IMR-90 (cell line): ENCODE data around the gene STAT5A. TPM values are rescaled to one million over a fixed set of nuclear protein-coding genes. Genes with fewer than 3 reads are reported as not detected.

Source experiments
- ATAC-seq: fragments of 200-7000 bp; cut with Tn5 transposase; 2 replicates; pipeline ENCODE4 v1.9.1; 2020; ENCODE audit warnings: low read depth, mild to moderate bottlenecking, moderate library complexity
- BruUV-seq: library from RNA; stranded (reverse); fragments of 400-500 nt; replicated peaks from 2 replicates; lab custom pipeline; 2021; lab: Mats Ljungman, UMichigan
- CTCF ChIA-PET: fragments of 300-600 bp; formaldehyde crosslinking; extraction: SDS; loops from one replicate; lab custom pipeline; 2021; ENCODE audit warnings: antibody characterized with exemption; lab: Yijun Ruan, JAX
- POLR2A ChIA-PET: fragments of 300-600 bp; sonication (Branson Sonifier 250); formaldehyde crosslinking; loops from one replicate; lab custom pipeline; 2022; ENCODE audit warnings: antibody characterized with exemption; ENCODE audit not compliant: unreplicated experiment; lab: Charles Lee
- DNase-seq: peaks from one replicate; pipeline ENCODE4 v3.0.0; 2013
- H2AFZ ChIP-seq: replicated peaks from 2 replicates; pipeline ENCODE3; 2013; ENCODE audit warnings: low read length, mild to moderate bottlenecking; ENCODE audit not compliant: poor library complexity
- H2AK5ac ChIP-seq: 2 replicates; pipeline ENCODE4 v1.6.1; 2013; ENCODE audit warnings: low read depth, low read length, inconsistent platforms
- H2AK9ac ChIP-seq: replicated peaks from 2 replicates; pipeline ENCODE3; 2013; ENCODE audit warnings: mild to moderate bottlenecking, low read depth, low read length, moderate library complexity; ENCODE audit not compliant: poor library complexity
- H2BK120ac ChIP-seq: 2 replicates; pipeline ENCODE4 v1.6.1; 2013; ENCODE audit warnings: low read depth, low read length, inconsistent platforms
- H2BK15ac ChIP-seq: 3 replicates; pipeline ENCODE4 v1.6.1; 2013; ENCODE audit warnings: low read depth, low read length, inconsistent platforms
- H2BK20ac ChIP-seq: 2 replicates; pipeline ENCODE4 v1.6.1; 2013; ENCODE audit warnings: low read depth, mild to moderate bottlenecking, inconsistent platforms, low read length, moderate library complexity
- H2BK5ac ChIP-seq: 2 replicates; pipeline ENCODE4 v1.6.1; 2013; ENCODE audit warnings: mild to moderate bottlenecking, low read depth, low read length, inconsistent platforms; ENCODE audit not compliant: poor library complexity, severe bottlenecking
- H3K14ac ChIP-seq: replicated peaks from 2 replicates; pipeline ENCODE4 v1.6.1; 2013; ENCODE audit warnings: low read depth, low read length, inconsistent platforms
- H3K18ac ChIP-seq: 2 replicates; pipeline ENCODE4 v1.6.1; 2013; ENCODE audit warnings: low read depth, low read length, control low read depth
- H3K23ac ChIP-seq: 2 replicates; pipeline ENCODE4 v1.6.1; 2013; ENCODE audit warnings: low read depth, low read length, inconsistent platforms
- H3K27ac ChIP-seq: 2 replicates; pipeline ENCODE4 v1.5.1; 2013; ENCODE audit warnings: mild to moderate bottlenecking, control low read depth, low read length; ENCODE audit not compliant: insufficient read depth
- H3K27me3 ChIP-seq: 2 replicates; pipeline ENCODE4 v1.6.1; 2013; ENCODE audit warnings: low read length; ENCODE audit not compliant: control insufficient read depth, insufficient read depth
- H3K36me3 ChIP-seq: 2 replicates; pipeline ENCODE4 v1.6.1; 2013; ENCODE audit warnings: low read length, mixed read lengths; ENCODE audit not compliant: control insufficient read depth, insufficient read depth
- H3K4ac ChIP-seq: 2 replicates; pipeline ENCODE4 v1.6.1; 2013; ENCODE audit warnings: low read depth, low read length, inconsistent platforms
- H3K4me1 ChIP-seq: 2 replicates; pipeline ENCODE4 v1.6.1; 2013; ENCODE audit warnings: low read length, mixed read lengths; ENCODE audit not compliant: control insufficient read depth, insufficient read depth
- H3K4me2 ChIP-seq: 2 replicates; pipeline ENCODE4 v1.6.1; 2013; ENCODE audit warnings: low read depth, mild to moderate bottlenecking, control low read depth, low read length, moderate library complexity
- H3K4me3 ChIP-seq: 2 replicates; pipeline ENCODE4 v1.5.1; 2013; ENCODE audit warnings: low read depth, mild to moderate bottlenecking, control low read depth, low read length, moderate library complexity; ENCODE audit not compliant: insufficient read depth
- H3K56ac ChIP-seq: 2 replicates; pipeline ENCODE4 v1.6.1; 2013; ENCODE audit warnings: low read length, inconsistent platforms; ENCODE audit not compliant: insufficient read depth; ENCODE audit errors: extremely low read depth
- H3K79me1 ChIP-seq, 2 experiments: 2 replicates each; pipeline ENCODE4 v1.6.1; 2013; ENCODE audit warnings: low read length in 2 of 2, inconsistent platforms in 1 of 2, low read depth in 1 of 2
- H3K9ac ChIP-seq: 2 replicates; pipeline ENCODE4 v1.6.1; 2013; ENCODE audit warnings: low read depth, low read length, control low read depth
- H3K9me1 ChIP-seq: 2 replicates; pipeline ENCODE4 v1.6.1; 2013; ENCODE audit warnings: low read length, inconsistent platforms; ENCODE audit not compliant: insufficient read depth
- H3K9me3 ChIP-seq: 2 replicates; pipeline ENCODE4 v1.6.1; 2013; ENCODE audit warnings: low read length; ENCODE audit not compliant: control insufficient read depth, insufficient read depth
- H4K20me1 ChIP-seq: 2 replicates; pipeline ENCODE4 v1.6.1; 2013; ENCODE audit warnings: low read length, inconsistent platforms; ENCODE audit not compliant: insufficient read depth
- H4K5ac ChIP-seq: 2 replicates; pipeline ENCODE4 v1.6.1; 2013; ENCODE audit warnings: mild to moderate bottlenecking, low read depth, low read length, control low read depth
- H4K8ac ChIP-seq, 2 experiments: 2 replicates each; pipeline ENCODE4 v1.6.1; 2013; ENCODE audit warnings: low read depth in 2 of 2, low read length in 2 of 2, control low read depth in 1 of 2, inconsistent platforms in 1 of 2
- H4K91ac ChIP-seq: 2 replicates; pipeline ENCODE4 v1.6.1; 2013; ENCODE audit warnings: low read depth, low read length, inconsistent platforms; ENCODE audit not compliant: insufficient read depth
- NFE2L2 ChIP-seq: fragments of 150-350 bp; IDR thresholded peaks from 2 replicates; pipeline ENCODE4 v1.6.1; 2016; ENCODE audit warnings: low read depth, mild to moderate bottlenecking, low read length
- WGBS, 2 experiments: methylation state at CpG; one replicate each; pipeline versions ENCODE4 v1.1.5 to v1.1.7; 2013; ENCODE audit warnings: missing lambda C conversion rate in 2 of 2; ENCODE audit not compliant: insufficient read length in 1 of 2; ENCODE audit errors: extremely low coverage in 2 of 2; 5-methylcytosine and 5-hydroxymethylcytosine counted together
- dilution Hi-C: fragments of 300-500 bp; cut with HindIII; formaldehyde crosslinking; loops from one replicate; pipeline ENCODE4 v1.14.3; 2018; ENCODE audit warnings: low sequenced_read_pairs; ENCODE audit not compliant: unreplicated experiment
- in situ Hi-C: fragments of 300-500 bp; cut with MboI; formaldehyde crosslinking; loops from 3 replicates; pipeline ENCODE4 v1.14.3; 2019; ENCODE audit warnings: low sequenced_read_pairs, inconsistent platforms, mixed read lengths
- intact Hi-C: fragments of 100-400 bp; cut with micrococcal nuclease; formaldehyde crosslinking; loops from 2 replicates; pipeline ENCODE4 v1.10.0; 2022
- polyA plus RNA-seq, 3 experiments: library from polyadenylated mRNA; depleted of rRNA; stranded (reverse); fragments of >200 nt; gene quantifications; 2 replicates each; pipeline ENCODE4 v1.2.3, GENCODE V29; 2012; ENCODE audit warnings: low replicate concordance in 1 of 3
- total RNA-seq: library from RNA; depleted of rRNA; stranded (reverse); fragments of >200 nt; gene quantifications from 2 replicates; pipeline ENCODE4 v1.2.3, GENCODE V29; 2012
- TF ChIP-seq, protein P1 (sequence below): fragments of 150-350 bp; IDR thresholded peaks from 2 replicates; pipeline ENCODE4 v1.6.1; 2016; ENCODE audit warnings: low read depth, mild to moderate bottlenecking, low read length, moderate library complexity, borderline replicate concordance

STAT5A gene
- total and polyA plus RNA-seq, 2 of the 4 experiments (the other 2 are of a cell fraction), result 1.3 to 1.4 TPM

DNA sequence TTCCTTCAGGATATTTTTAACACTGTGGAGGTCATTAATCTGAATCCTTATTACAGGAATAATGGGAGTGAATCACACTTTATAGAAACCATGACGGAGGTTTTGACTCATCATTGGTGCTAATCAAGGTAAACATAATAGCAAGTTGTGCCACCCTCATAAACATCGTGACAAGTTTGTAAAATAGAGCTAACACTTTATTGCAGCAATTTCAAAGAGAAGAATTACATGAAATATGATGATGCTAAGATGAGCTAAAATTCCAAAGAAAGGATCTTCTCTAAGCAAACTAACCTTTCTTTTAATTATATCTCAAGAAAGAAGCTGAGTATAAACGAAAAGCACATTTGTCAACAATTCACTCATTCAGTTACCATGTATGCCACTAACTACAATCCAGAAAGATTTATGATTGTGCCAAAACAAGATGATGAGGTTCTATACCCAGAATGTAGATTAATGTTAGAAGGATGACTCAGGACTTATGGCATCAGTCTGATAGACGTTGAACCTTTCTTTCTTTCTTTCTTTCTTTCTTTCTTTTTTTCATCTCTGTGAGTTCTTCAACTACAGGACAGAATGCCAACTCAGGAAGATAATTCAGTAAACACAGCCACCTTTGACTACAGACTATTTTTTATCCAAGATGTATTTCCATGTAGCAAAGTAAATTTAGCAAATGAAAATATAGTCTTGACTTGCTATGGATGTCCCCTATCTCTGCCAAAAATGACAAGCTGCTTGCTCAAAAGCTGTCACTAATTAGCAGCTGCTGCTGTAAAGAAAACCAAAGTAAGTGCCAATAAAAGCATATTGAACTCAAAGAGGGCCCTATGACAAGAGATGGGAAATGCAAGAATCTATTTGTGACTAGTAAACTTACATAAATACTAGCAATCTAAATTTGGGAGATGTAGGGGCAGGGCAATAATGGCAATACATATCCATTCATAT lies 35.4 kb upstream of the STAT5A start:
- Histone ChIP-seq H2AFZ (no peak overlapping the region), H2BK120ac (no peak overlapping the region), H2BK15ac (0 out of 3 replicates have a peak overlapping the region, but pooled peaks have one; percentile 66), H3K9ac (no peak overlapping the region), H4K8ac (no peak overlapping the region), H2AK9ac (no peak overlapping the region), H3K27me3 (no peaks in the 10 kb centered on the region), H2BK5ac (peak overlapping the region; percentile 63), H3K4me2 (peak overlapping the region; percentile 36; the same call in 1 of the 2 replicates), H4K5ac (no peak overlapping the region), H4K91ac (no peak overlapping the region), H3K9me1 (peaks cover 3% of the 10 kb centered on the region; the same call in 1 of the 2 replicates), H2AK5ac (no peak overlapping the region), H3K27ac (no peak overlapping the region), H2BK20ac (no peak overlapping the region), H3K79me1 (peaks cover 25 to 68% of the 10 kb centered on the region in 2 experiments), H3K36me3 (no peaks in the 10 kb centered on the region), H3K4me1 (no peaks in the 10 kb centered on the region; the same call in 1 of the 2 replicates), H3K9me3 (no peaks in the 10 kb centered on the region), H3K56ac (no peak overlapping the region), H3K4me3 (no peak overlapping the region), H4K20me1 (peaks cover 45% of the 10 kb centered on the region), H3K4ac (no peak overlapping the region), H3K14ac (no peak overlapping the region), H3K23ac (no peak overlapping the region), H3K18ac (no peak overlapping the region; the same call in 1 of the 2 replicates)
- whole genome bisulfite sequencing, 2 experiments, result no CpG with 5 or more reads among the region's 4 CpGs
- BruUV-seq, result no TSS peak
- intact Hi-C loops (no loop called here), dilution Hi-C loops (no loop called here), in situ Hi-C loops (no loop called here)
- DNase-seq, result no peak
- no peak for ATAC-seq
- ChIA-PET CTCF (no interaction called here), POLR2A (no interaction called here)
- TF ChIP-seq NFE2L2, result peak; percentile 20; the same call in 1 of the 2 replicates
- TF ChIP-seq, protein P1, sequence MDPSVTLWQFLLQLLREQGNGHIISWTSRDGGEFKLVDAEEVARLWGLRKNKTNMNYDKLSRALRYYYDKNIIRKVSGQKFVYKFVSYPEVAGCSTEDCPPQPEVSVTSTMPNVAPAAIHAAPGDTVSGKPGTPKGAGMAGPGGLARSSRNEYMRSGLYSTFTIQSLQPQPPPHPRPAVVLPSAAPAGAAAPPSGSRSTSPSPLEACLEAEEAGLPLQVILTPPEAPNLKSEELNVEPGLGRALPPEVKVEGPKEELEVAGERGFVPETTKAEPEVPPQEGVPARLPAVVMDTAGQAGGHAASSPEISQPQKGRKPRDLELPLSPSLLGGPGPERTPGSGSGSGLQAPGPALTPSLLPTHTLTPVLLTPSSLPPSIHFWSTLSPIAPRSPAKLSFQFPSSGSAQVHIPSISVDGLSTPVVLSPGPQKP, result no peak
